CD14-positive monocyte (primary cell): ENCODE measurements around the gene ANKRD37. TPM values are rescaled to one million over a fixed set of nuclear protein-coding genes. Genes with fewer than 3 reads are reported as not detected.

Experiments used
- DNase-seq, 3 donors: peaks; one replicate each; pipeline ENCODE4 v3.0.0-alpha.2; 2011 to 2022
- H2AFZ ChIP-seq: 2 replicates; pipeline ENCODE4 v1.6.0; 2012; ENCODE audit warnings: mild to moderate bottlenecking, low read depth, low read length, inconsistent platforms; ENCODE audit not compliant: insufficient read depth, poor library complexity, severe bottlenecking
- H3K27ac ChIP-seq, 2 donors: 1 replicate in 1 of 2; 2 replicates in 1 of 2; pipeline ENCODE4 v1.5.1; 2012 to 2013; ENCODE audit warnings: low read length in 2 of 2, control low read depth in 1 of 2, inconsistent platforms in 1 of 2, low read depth in 1 of 2, mild to moderate bottlenecking in 1 of 2
- H3K27me3 ChIP-seq, 2 donors: one replicate each; pipeline versions ENCODE4 v1.6.0 to v1.6.1; 2011 to 2013; ENCODE audit warnings: low read length in 2 of 2; ENCODE audit not compliant: control insufficient read depth in 2 of 2, insufficient read depth in 2 of 2
- H3K36me3 ChIP-seq, 2 donors: replicated peaks in 1 of 2; 1 replicate in 1 of 2; 2 replicates in 1 of 2; pipeline versions ENCODE4 v1.5.1 to v1.6.1; 2012 to 2013; ENCODE audit warnings: low read length in 2 of 2, control low read depth in 1 of 2, inconsistent platforms in 1 of 2, mild to moderate bottlenecking in 1 of 2; ENCODE audit not compliant: insufficient read depth in 2 of 2, control insufficient read depth in 1 of 2
- H3K4me1 ChIP-seq, 2 donors: 1 replicate in 1 of 2; 2 replicates in 1 of 2; pipeline versions ENCODE4 v1.5.1 to v1.6.1; 2012 to 2013; ENCODE audit warnings: low read length in 2 of 2, control low read depth in 1 of 2, inconsistent platforms in 1 of 2, mild to moderate bottlenecking in 1 of 2, moderate library complexity in 1 of 2; ENCODE audit not compliant: insufficient read depth in 2 of 2, control insufficient read depth in 1 of 2
- H3K4me2 ChIP-seq: replicated peaks from 2 replicates; pipeline ENCODE3; 2012; ENCODE audit warnings: low read length, moderate library complexity, mild to moderate bottlenecking; ENCODE audit not compliant: poor library complexity, severe bottlenecking; ENCODE audit errors: extremely low read depth
- H3K4me3 ChIP-seq, 3 experiments: fragments of 200-600 bp in 1 of 3; sonication (generic) in 1 of 3; replicated peaks in 1 of 3; 1 replicate in 2 of 3; 2 replicates in 1 of 3; pipeline ENCODE4 v1.5.1; 2011 to 2013; ENCODE audit warnings: low read length in 3 of 3, mild to moderate bottlenecking in 3 of 3, control low read depth in 2 of 3, low read depth in 2 of 3, inconsistent platforms in 1 of 3, moderate library complexity in 1 of 3
- H3K79me2 ChIP-seq: 2 replicates; pipeline ENCODE4 v1.6.0; 2012; ENCODE audit warnings: mild to moderate bottlenecking, control low read depth, inconsistent platforms, low read length, moderate library complexity; ENCODE audit not compliant: insufficient read depth
- H3K9ac ChIP-seq: 2 replicates; pipeline ENCODE4 v1.6.0; 2017; ENCODE audit warnings: low read length, mild to moderate bottlenecking; ENCODE audit not compliant: insufficient read depth, poor library complexity, severe bottlenecking
- H3K9me3 ChIP-seq, 2 donors: replicated peaks in 1 of 2; 1 replicate in 1 of 2; 2 replicates in 1 of 2; pipeline versions ENCODE4 v1.5.1 to v1.6.1; 2012 to 2013; ENCODE audit warnings: low read length in 2 of 2, control low read depth in 1 of 2; ENCODE audit not compliant: control insufficient read depth in 1 of 2, insufficient read depth in 1 of 2
- H4K20me1 ChIP-seq: 2 replicates; pipeline ENCODE4 v1.6.0; 2012; ENCODE audit warnings: mild to moderate bottlenecking, low read length, control low read depth, moderate library complexity; ENCODE audit not compliant: insufficient read depth
- H3K27ac Mint-ChIP-seq, 7 donors: one replicate each; pipeline ENCODE4 v1.8.0; 2020; ENCODE audit warnings: mild to moderate bottlenecking in 7 of 7, mixed read lengths in 7 of 7, moderate library complexity in 6 of 7, inconsistent platforms in 2 of 7
- H3K27me3 Mint-ChIP-seq, 3 donors: one replicate each; pipeline ENCODE4 v1.8.0; 2021 to 2022; ENCODE audit warnings: low read depth in 3 of 3, mild to moderate bottlenecking in 3 of 3, mixed read lengths in 3 of 3, moderate library complexity in 3 of 3, inconsistent platforms in 1 of 3
- H3K36me3 Mint-ChIP-seq, 2 donors: one replicate each; pipeline ENCODE4 v1.8.0; 2020; ENCODE audit warnings: mixed read lengths in 2 of 2, inconsistent platforms in 1 of 2, mild to moderate bottlenecking in 1 of 2
- H3K4me1 Mint-ChIP-seq: one replicate; pipeline ENCODE4 v1.8.0; 2020; ENCODE audit warnings: mild to moderate bottlenecking, mixed read lengths
- H3K4me3 Mint-ChIP-seq, 2 donors: one replicate each; pipeline ENCODE4 v1.8.0; 2020; ENCODE audit warnings: mild to moderate bottlenecking in 2 of 2, mixed read lengths in 2 of 2, moderate library complexity in 1 of 2
- H3K9me3 Mint-ChIP-seq, 7 donors: one replicate each; pipeline ENCODE4 v1.8.0; 2020 to 2022; ENCODE audit warnings: mixed read lengths in 7 of 7, mild to moderate bottlenecking in 6 of 7, moderate library complexity in 6 of 7, inconsistent platforms in 2 of 7
- WGBS: methylation state at CpG from one replicate; pipeline ENCODE4 v1.1.5; 2013; ENCODE audit warnings: missing lambda C conversion rate; ENCODE audit not compliant: insufficient coverage; 5-methylcytosine and 5-hydroxymethylcytosine counted together
- intact Hi-C, 2 donors: fragments of 100-400 bp; cut with micrococcal nuclease; formaldehyde crosslinking; loops; one replicate each; pipeline versions ENCODE4 v1.15.0 to v1.15.1; 2023
- polyA plus RNA-seq, 3 donors: library from polyadenylated mRNA; depleted of rRNA in 1 of 3; unstranded in 2 of 3; stranded (reverse) in 1 of 3; fragments of 300-500 nt in 2 of 3; fragments of >200 nt in 1 of 3; fragmentation: Illumina TruSeq in 2 of 3; gene quantifications; 1 replicate in 2 of 3; 2 replicates in 1 of 3; pipeline ENCODE4 v1.2.3, GENCODE V29; 2012 to 2021
- TF ChIP-seq, protein P1 (sequence below): fragments of 200-600 bp; IDR thresholded peaks from one replicate; pipeline ENCODE4 v1.8.0; 2022; ENCODE audit warnings: antibody characterized with exemption, mild to moderate bottlenecking

Gene ANKRD37
- polyA plus RNA-seq, 3 donors, result 4.2 to 6.5 (median 5.4) TPM

DNA sequence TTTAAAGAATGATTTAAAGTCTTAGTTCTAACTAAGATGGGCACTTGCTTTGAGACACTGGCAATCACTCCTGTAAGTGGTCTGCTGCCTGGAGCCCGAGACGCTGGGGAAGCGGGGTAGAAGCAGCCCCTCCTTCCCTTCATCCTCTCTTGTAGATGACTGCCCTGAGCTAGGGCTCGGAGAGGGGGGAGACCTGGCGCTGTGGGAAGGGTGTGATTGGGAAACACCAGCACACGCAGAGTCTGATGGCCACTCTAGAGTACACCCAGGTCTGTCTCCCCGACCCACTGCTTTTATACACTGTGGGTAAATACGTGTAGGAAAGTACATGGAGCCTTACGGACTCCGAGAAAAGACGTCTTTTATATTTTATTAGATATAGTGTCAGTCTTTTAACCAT, 24.9 kb upstream of the ANKRD37 start:
- Histone ChIP-seq H2AFZ (no peak overlapping the region), H3K27ac (no peak overlapping the region), H3K79me2 (no peaks in the 10 kb centered on the region), H3K27me3 (peaks cover 3 to 12% of the 10 kb centered on the region in 2 donors), H3K36me3 (no peaks in the 10 kb centered on the region), H4K20me1 (no peaks in the 10 kb centered on the region), H3K4me3 (no peak overlapping the region), H3K4me1 (no peaks in the 10 kb centered on the region), H3K9ac (no peak overlapping the region), H3K4me2 (no peak overlapping the region), H3K9me3 (no peaks in the 10 kb centered on the region)
- intact Hi-C loops, result no loop called here
- peaks cover 0 to 4% (median 0%) of the 10 kb centered on the region in 7 donors for H3K9me3 Mint-ChIP-seq
- TF ChIP-seq, protein P1, sequence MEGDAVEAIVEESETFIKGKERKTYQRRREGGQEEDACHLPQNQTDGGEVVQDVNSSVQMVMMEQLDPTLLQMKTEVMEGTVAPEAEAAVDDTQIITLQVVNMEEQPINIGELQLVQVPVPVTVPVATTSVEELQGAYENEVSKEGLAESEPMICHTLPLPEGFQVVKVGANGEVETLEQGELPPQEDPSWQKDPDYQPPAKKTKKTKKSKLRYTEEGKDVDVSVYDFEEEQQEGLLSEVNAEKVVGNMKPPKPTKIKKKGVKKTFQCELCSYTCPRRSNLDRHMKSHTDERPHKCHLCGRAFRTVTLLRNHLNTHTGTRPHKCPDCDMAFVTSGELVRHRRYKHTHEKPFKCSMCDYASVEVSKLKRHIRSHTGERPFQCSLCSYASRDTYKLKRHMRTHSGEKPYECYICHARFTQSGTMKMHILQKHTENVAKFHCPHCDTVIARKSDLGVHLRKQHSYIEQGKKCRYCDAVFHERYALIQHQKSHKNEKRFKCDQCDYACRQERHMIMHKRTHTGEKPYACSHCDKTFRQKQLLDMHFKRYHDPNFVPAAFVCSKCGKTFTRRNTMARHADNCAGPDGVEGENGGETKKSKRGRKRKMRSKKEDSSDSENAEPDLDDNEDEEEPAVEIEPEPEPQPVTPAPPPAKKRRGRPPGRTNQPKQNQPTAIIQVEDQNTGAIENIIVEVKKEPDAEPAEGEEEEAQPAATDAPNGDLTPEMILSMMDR, result no peak
- no peak for DNase-seq
- no peak overlapping the region for H3K27ac Mint-ChIP-seq
- H3K4me1 Mint-ChIP-seq, result no peaks in the 10 kb centered on the region
- H3K27me3 Mint-ChIP-seq, result peaks cover 2 to 14% (median 8%) of the 10 kb centered on the region in 3 donors
- H3K36me3 Mint-ChIP-seq, result no peaks in the 10 kb centered on the region
- no CpG with 5 or more reads among the region's 11 CpGs for WGBS
- no peak overlapping the region for H3K4me3 Mint-ChIP-seq

GRCh38 chr4:185374027-185374426, 22.6 kb upstream of the ANKRD37 start:
- no peak for DNase-seq
- Histone ChIP-seq H3K9ac (no peak overlapping the region), H4K20me1 (no peaks in the 10 kb centered on the region), H3K9me3 (no peaks in the 10 kb centered on the region), H3K79me2 (no peaks in the 10 kb centered on the region), H2AFZ (no peak overlapping the region), H3K4me1 (no peaks in the 10 kb centered on the region), H3K27ac (no peak overlapping the region), H3K36me3 (no peaks in the 10 kb centered on the region), H3K4me3 (no peak overlapping the region), H3K4me2 (no peak overlapping the region), H3K27me3 (peaks cover 3 to 12% of the 10 kb centered on the region in 2 donors)
- intact Hi-C loops, result no loop called here
- peaks cover 5 to 14% (median 9%) of the 10 kb centered on the region in 3 donors for H3K27me3 Mint-ChIP-seq
- H3K4me1 Mint-ChIP-seq, result no peaks in the 10 kb centered on the region
- TF ChIP-seq, protein P1, result no peak
- 93% methylated on average over 2 of the region's 7 CpGs for WGBS
- no peak overlapping the region for H3K27ac Mint-ChIP-seq
- H3K9me3 Mint-ChIP-seq, result peaks cover 0 to 3% (median 0%) of the 10 kb centered on the region in 7 donors
- H3K36me3 Mint-ChIP-seq, result no peaks in the 10 kb centered on the region
- H3K4me3 Mint-ChIP-seq, result no peak overlapping the region
